WTC11 (cell line): ENCODE measurements around the gene C17orf114.

Source experiments
- ATAC-seq: fragments of 200-7000 bp; cut with Tn5 transposase; 2 replicates; pipeline ENCODE4 v1.10.0; 2021; ENCODE audit warnings: mild to moderate bottlenecking, moderate library complexity
- CTCF ChIA-PET: fragments of 300-600 bp; sonication (Branson Sonifier 250); formaldehyde crosslinking; loops from one replicate; lab custom pipeline; 2021; ENCODE audit warnings: antibody characterized with exemption; lab: Charles Lee
- POLR2A ChIA-PET: fragments of 350-600 bp; sonication (Branson Sonifier 250); formaldehyde crosslinking; loops from one replicate; lab custom pipeline; 2021; ENCODE audit warnings: antibody characterized with exemption; lab: Charles Lee
- DNase-seq: peaks from one replicate; pipeline ENCODE4 v3.0.0; 2021; ENCODE audit warnings: low spot score
- H3K27ac Mint-ChIP-seq: 2 replicates; pipeline ENCODE4 v1.8.0; 2021; ENCODE audit warnings: mixed read lengths
- H3K27me3 Mint-ChIP-seq: 2 replicates; pipeline ENCODE4 v1.8.0; 2021; ENCODE audit warnings: low read depth, mild to moderate bottlenecking, moderate library complexity, mixed read lengths
- H3K36me3 Mint-ChIP-seq: 2 replicates; pipeline ENCODE4 v1.8.0; 2021; ENCODE audit warnings: mixed read lengths
- H3K4me1 Mint-ChIP-seq: 2 replicates; pipeline ENCODE4 v1.8.0; 2022; ENCODE audit warnings: mixed read lengths
- H3K4me3 Mint-ChIP-seq: 2 replicates; pipeline ENCODE4 v1.8.0; 2021; ENCODE audit warnings: mild to moderate bottlenecking, moderate library complexity, mixed read lengths
- H3K9me3 Mint-ChIP-seq: 2 replicates; pipeline ENCODE4 v1.8.0; 2021; ENCODE audit warnings: mixed read lengths
- CREM ChIP-seq: sonication (generic); formaldehyde crosslinking; IDR thresholded peaks from 2 replicates; pipeline ENCODE4 v1.8.1; 2022; ENCODE audit warnings: mild to moderate bottlenecking, missing genetic modification reagents, moderate library complexity
- ELF4 ChIP-seq: sonication (generic); formaldehyde crosslinking; IDR thresholded peaks from 2 replicates; pipeline ENCODE4 v1.8.1; 2022; ENCODE audit warnings: low read depth, mild to moderate bottlenecking, moderate library complexity, missing genetic modification reagents
- MYBL2 ChIP-seq: sonication (generic); formaldehyde crosslinking; IDR thresholded peaks from 2 replicates; pipeline ENCODE4 v1.8.1; 2023; ENCODE audit warnings: mild to moderate bottlenecking, moderate library complexity, missing genetic modification reagents
- NFYB ChIP-seq: sonication (generic); formaldehyde crosslinking; conservative IDR thresholded peaks from 2 replicates; pipeline ENCODE4 v1.8.0; 2022; ENCODE audit warnings: low read depth, missing genetic modification reagents
- NR1H2 ChIP-seq: sonication (generic); formaldehyde crosslinking; IDR thresholded peaks from 2 replicates; pipeline ENCODE4 v1.9.0; 2021; ENCODE audit warnings: mild to moderate bottlenecking, moderate library complexity, missing genetic modification reagents
- TEAD1 ChIP-seq: sonication (generic); formaldehyde crosslinking; IDR thresholded peaks from 2 replicates; pipeline ENCODE4 v1.8.0; 2022; ENCODE audit warnings: mild to moderate bottlenecking, missing genetic modification reagents
- TEAD4 ChIP-seq: sonication (generic); formaldehyde crosslinking; IDR thresholded peaks from 2 replicates; pipeline ENCODE4 v1.8.0; 2022; ENCODE audit warnings: mild to moderate bottlenecking, missing genetic modification reagents
- TP53 ChIP-seq: sonication (generic); formaldehyde crosslinking; IDR thresholded peaks from 2 replicates; pipeline ENCODE4 v1.8.1; 2023; ENCODE audit warnings: mild to moderate bottlenecking, missing genetic modification reagents
- ZNF263 ChIP-seq: sonication (generic); formaldehyde crosslinking; IDR thresholded peaks from 2 replicates; pipeline ENCODE4 v1.8.1; 2022; ENCODE audit warnings: low read depth, mild to moderate bottlenecking, moderate library complexity, missing genetic modification reagents
- ZNF396 ChIP-seq: fragments of 250-450 bp; sonication (Bioruptor Pico); IDR thresholded peaks from 2 replicates; pipeline ENCODE4 v1.8.0; 2021; ENCODE audit warnings: mild to moderate bottlenecking, moderate library complexity, borderline replicate concordance
- TF ChIP-seq, protein P1 (sequence below): fragments of 250-450 bp; sonication (Bioruptor Pico); IDR thresholded peaks from 2 replicates; pipeline ENCODE4 v1.9.0; 2021; ENCODE audit warnings: mild to moderate bottlenecking
- TF ChIP-seq, protein P2 (sequence below): fragments of 200-600 bp; IDR thresholded peaks from 2 replicates; pipeline ENCODE4 v1.8.0; 2022; ENCODE audit warnings: antibody characterized with exemption
- TF ChIP-seq, protein P3 (sequence below): sonication (generic); formaldehyde crosslinking; IDR thresholded peaks from 2 replicates; pipeline ENCODE4 v1.8.1; 2022; ENCODE audit warnings: missing genetic modification reagents, borderline replicate concordance
- TF ChIP-seq, protein P4 (sequence below): sonication (generic); formaldehyde crosslinking; IDR thresholded peaks from 2 replicates; pipeline ENCODE4 v1.8.1; 2023; ENCODE audit warnings: mild to moderate bottlenecking, missing genetic modification reagents
- TF ChIP-seq, protein P5 (sequence below): sonication (generic); formaldehyde crosslinking; IDR thresholded peaks from 2 replicates; pipeline ENCODE4 v1.8.1; 2022; ENCODE audit warnings: mild to moderate bottlenecking, missing genetic modification reagents, moderate library complexity, borderline replicate concordance
- TF ChIP-seq, protein P6 (sequence below): fragments of 250-450 bp; sonication (Bioruptor Pico); IDR thresholded peaks from 2 replicates; pipeline ENCODE4 v1.9.0; 2021; ENCODE audit warnings: moderate library complexity, mild to moderate bottlenecking, inconsistent platforms, borderline replicate concordance
- TF ChIP-seq, protein P7 (sequence below): sonication (generic); formaldehyde crosslinking; IDR thresholded peaks from 2 replicates; pipeline ENCODE4 v1.8.1; 2022; ENCODE audit warnings: low read depth, mild to moderate bottlenecking, moderate library complexity, missing genetic modification reagents, borderline replicate concordance
- TF ChIP-seq, protein P8 (sequence below): sonication (generic); formaldehyde crosslinking; conservative IDR thresholded peaks from 2 replicates; pipeline ENCODE4 v1.8.1; 2023; ENCODE audit warnings: mild to moderate bottlenecking, low read depth, missing genetic modification reagents, moderate library complexity

C17orf114 gene

DNA sequence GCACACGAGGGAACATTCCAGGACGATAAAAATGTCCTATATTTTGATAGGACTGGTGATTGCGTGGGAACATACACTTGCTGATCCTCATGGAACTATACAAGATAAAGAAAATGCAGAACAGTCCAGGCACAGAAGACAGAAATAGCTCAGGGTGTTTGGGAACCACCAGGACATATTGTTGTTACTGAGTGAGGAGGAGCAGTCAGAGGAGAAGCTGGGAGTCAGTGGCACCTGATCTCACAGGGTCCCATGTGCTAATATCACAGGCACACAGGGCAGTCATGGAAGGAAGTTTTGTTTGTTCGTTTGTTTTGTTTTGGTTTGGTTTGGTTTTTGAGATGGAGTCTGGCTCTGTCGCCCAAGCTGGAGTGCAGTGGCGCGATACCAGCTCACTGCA, 10.6 kb upstream of the C17orf114 start:
- H3K4me1 Mint-ChIP-seq, result peaks cover 3% of the 10 kb centered on the region
- H3K9me3 Mint-ChIP-seq, result no peaks in the 10 kb centered on the region
- H3K27me3 Mint-ChIP-seq, result no peaks in the 10 kb centered on the region
- no peak for DNase-seq
- ChIA-PET CTCF (interaction anchor here (0.6 to 1.5 kb wide), 2 partner anchors 23 to 31 kb away, joined by 4 to 5 read pairs; no protein-coding TSS in a partner anchor), POLR2A (no interaction called here)
- ATAC-seq, result no peak
- peaks cover 32% of the 10 kb centered on the region for H3K36me3 Mint-ChIP-seq
- H3K27ac Mint-ChIP-seq, result no peak overlapping the region
- no peak overlapping the region for H3K4me3 Mint-ChIP-seq
- TF ChIP-seq TEAD4 (no peak), NR1H2 (CRISPR knock-in tag) (no peak), NFYB (CRISPR knock-in tag) (no peak)
- TF ChIP-seq, all 79 proteins: peak for 0

DNA sequence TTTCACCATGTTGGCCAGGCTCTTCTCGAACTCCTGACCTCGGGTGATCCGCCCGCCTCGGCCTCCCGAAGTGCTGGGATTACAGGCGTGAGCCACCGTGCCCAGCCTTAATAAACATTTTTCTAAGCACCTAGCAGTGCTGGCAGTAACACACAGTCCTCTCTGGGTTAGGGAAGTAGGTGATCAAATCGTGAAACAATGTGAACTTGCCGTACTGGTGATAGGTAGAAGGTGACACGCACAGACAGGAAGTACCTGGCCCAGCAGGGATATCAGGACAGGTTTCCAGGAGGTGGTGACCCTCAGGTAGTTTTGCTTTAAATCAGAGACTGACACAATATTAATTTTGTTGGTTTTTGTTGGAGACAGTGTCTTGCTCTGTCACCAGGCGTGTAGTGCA, 9.3 kb upstream of the C17orf114 start:
- DNase-seq (no peak), ATAC-seq (no peak)
- no peak overlapping the region for H3K4me3 Mint-ChIP-seq
- H3K4me1 Mint-ChIP-seq, result peaks cover 5% of the 10 kb centered on the region
- no peaks in the 10 kb centered on the region for H3K27me3 Mint-ChIP-seq
- no peak for TF ChIP-seq TP53
- TF ChIP-seq, protein P1, sequence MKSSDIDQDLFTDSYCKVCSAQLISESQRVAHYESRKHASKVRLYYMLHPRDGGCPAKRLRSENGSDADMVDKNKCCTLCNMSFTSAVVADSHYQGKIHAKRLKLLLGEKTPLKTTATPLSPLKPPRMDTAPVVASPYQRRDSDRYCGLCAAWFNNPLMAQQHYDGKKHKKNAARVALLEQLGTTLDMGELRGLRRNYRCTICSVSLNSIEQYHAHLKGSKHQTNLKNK (CRISPR knock-in tag), result no peak
- TF ChIP-seq, protein P2, sequence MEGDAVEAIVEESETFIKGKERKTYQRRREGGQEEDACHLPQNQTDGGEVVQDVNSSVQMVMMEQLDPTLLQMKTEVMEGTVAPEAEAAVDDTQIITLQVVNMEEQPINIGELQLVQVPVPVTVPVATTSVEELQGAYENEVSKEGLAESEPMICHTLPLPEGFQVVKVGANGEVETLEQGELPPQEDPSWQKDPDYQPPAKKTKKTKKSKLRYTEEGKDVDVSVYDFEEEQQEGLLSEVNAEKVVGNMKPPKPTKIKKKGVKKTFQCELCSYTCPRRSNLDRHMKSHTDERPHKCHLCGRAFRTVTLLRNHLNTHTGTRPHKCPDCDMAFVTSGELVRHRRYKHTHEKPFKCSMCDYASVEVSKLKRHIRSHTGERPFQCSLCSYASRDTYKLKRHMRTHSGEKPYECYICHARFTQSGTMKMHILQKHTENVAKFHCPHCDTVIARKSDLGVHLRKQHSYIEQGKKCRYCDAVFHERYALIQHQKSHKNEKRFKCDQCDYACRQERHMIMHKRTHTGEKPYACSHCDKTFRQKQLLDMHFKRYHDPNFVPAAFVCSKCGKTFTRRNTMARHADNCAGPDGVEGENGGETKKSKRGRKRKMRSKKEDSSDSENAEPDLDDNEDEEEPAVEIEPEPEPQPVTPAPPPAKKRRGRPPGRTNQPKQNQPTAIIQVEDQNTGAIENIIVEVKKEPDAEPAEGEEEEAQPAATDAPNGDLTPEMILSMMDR, result no peak
- TF ChIP-seq, protein P3, sequence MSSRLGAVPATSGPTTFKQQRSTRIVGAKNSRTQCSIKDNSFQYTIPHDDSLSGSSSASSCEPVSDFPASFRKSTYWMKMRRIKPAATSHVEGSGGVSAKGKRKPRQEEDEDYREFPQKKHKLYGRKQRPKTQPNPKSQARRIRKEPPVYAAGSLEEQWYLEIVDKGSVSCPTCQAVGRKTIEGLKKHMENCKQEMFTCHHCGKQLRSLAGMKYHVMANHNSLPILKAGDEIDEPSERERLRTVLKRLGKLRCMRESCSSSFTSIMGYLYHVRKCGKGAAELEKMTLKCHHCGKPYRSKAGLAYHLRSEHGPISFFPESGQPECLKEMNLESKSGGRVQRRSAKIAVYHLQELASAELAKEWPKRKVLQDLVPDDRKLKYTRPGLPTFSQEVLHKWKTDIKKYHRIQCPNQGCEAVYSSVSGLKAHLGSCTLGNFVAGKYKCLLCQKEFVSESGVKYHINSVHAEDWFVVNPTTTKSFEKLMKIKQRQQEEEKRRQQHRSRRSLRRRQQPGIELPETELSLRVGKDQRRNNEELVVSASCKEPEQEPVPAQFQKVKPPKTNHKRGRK, result no peak
- no peak for TF ChIP-seq CREM (CRISPR knock-in tag)
- no peak for TF ChIP-seq ZNF396 (CRISPR knock-in tag)
- TF ChIP-seq, protein P4, sequence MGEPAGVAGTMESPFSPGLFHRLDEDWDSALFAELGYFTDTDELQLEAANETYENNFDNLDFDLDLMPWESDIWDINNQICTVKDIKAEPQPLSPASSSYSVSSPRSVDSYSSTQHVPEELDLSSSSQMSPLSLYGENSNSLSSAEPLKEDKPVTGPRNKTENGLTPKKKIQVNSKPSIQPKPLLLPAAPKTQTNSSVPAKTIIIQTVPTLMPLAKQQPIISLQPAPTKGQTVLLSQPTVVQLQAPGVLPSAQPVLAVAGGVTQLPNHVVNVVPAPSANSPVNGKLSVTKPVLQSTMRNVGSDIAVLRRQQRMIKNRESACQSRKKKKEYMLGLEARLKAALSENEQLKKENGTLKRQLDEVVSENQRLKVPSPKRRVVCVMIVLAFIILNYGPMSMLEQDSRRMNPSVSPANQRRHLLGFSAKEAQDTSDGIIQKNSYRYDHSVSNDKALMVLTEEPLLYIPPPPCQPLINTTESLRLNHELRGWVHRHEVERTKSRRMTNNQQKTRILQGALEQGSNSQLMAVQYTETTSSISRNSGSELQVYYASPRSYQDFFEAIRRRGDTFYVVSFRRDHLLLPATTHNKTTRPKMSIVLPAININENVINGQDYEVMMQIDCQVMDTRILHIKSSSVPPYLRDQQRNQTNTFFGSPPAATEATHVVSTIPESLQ, result no peak
- TF ChIP-seq TEAD1, result no peak
- no peak for TF ChIP-seq ZNF263 (CRISPR knock-in tag)
- TF ChIP-seq, protein P5, sequence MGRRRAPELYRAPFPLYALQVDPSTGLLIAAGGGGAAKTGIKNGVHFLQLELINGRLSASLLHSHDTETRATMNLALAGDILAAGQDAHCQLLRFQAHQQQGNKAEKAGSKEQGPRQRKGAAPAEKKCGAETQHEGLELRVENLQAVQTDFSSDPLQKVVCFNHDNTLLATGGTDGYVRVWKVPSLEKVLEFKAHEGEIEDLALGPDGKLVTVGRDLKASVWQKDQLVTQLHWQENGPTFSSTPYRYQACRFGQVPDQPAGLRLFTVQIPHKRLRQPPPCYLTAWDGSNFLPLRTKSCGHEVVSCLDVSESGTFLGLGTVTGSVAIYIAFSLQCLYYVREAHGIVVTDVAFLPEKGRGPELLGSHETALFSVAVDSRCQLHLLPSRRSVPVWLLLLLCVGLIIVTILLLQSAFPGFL (CRISPR knock-in tag), result no peak
- TF ChIP-seq, protein P6, sequence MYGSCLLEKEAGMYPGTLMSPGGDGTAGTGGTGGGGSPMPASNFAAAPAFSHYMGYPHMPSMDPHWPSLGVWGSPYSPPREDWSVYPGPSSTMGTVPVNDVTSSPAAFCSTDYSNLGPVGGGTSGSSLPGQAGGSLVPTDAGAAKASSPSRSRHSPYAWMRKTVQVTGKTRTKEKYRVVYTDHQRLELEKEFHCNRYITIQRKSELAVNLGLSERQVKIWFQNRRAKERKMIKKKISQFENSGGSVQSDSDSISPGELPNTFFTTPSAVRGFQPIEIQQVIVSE (CRISPR knock-in tag), result no peak
- no peak for TF ChIP-seq ELF4 (CRISPR knock-in tag)
- TF ChIP-seq MYBL2 (CRISPR knock-in tag), result no peak
- TF ChIP-seq, protein P7, sequence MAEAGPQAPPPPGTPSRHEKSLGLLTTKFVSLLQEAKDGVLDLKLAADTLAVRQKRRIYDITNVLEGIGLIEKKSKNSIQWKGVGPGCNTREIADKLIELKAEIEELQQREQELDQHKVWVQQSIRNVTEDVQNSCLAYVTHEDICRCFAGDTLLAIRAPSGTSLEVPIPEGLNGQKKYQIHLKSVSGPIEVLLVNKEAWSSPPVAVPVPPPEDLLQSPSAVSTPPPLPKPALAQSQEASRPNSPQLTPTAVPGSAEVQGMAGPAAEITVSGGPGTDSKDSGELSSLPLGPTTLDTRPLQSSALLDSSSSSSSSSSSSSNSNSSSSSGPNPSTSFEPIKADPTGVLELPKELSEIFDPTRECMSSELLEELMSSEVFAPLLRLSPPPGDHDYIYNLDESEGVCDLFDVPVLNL (CRISPR knock-in tag), result no peak
- TF ChIP-seq, protein P8, sequence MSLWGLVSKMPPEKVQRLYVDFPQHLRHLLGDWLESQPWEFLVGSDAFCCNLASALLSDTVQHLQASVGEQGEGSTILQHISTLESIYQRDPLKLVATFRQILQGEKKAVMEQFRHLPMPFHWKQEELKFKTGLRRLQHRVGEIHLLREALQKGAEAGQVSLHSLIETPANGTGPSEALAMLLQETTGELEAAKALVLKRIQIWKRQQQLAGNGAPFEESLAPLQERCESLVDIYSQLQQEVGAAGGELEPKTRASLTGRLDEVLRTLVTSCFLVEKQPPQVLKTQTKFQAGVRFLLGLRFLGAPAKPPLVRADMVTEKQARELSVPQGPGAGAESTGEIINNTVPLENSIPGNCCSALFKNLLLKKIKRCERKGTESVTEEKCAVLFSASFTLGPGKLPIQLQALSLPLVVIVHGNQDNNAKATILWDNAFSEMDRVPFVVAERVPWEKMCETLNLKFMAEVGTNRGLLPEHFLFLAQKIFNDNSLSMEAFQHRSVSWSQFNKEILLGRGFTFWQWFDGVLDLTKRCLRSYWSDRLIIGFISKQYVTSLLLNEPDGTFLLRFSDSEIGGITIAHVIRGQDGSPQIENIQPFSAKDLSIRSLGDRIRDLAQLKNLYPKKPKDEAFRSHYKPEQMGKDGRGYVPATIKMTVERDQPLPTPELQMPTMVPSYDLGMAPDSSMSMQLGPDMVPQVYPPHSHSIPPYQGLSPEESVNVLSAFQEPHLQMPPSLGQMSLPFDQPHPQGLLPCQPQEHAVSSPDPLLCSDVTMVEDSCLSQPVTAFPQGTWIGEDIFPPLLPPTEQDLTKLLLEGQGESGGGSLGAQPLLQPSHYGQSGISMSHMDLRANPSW (CRISPR knock-in tag), result no peak
- H3K36me3 Mint-ChIP-seq, result peaks cover 26% of the 10 kb centered on the region
- H3K9me3 Mint-ChIP-seq, result no peaks in the 10 kb centered on the region
- ChIA-PET POLR2A (no interaction called here), CTCF (interaction anchor here (1.5 kb wide), 1 partner anchor 22 kb away, joined by 5 read pairs; no protein-coding TSS in a partner anchor)
- no peak overlapping the region for H3K27ac Mint-ChIP-seq
